Activated naive CD4-positive, alpha-beta T cell treated with anti-CD3 and anti-CD28 coated beads, Interleukin-2, amount 50 U/mL, for 16 hours (primary cell): ENCODE measurements around the gene MRGPRG.
A peak's percentile ranks its signal among the peaks of the same experiment; 100 is the strongest.
"Not testable (repeated sequence)": the region's sequence is repeated elsewhere in the genome, so short reads cannot be mapped to it uniquely, and the experiment has no call there.

Experiments
- DNase-seq: peaks from one replicate; pipeline ENCODE4 v3.0.0-alpha.2; 2020

MRGPRG gene

GRCh38 chr11:3218483-3219280, at the start of gene MRGPRG:
Gene MRGPRG, minus strand, starts transcription at chr11:3218813. Its CDS starts 0 bp downstream, at chr11:3218813.
- DNase-seq: peak; percentile 10

- not testable (repeated sequence) for DNase-seq
Measured at GRCh38 chr11:3262548-3262947, 43.9 kb upstream of the MRGPRG start.

- not testable (repeated sequence) for DNase-seq
Measured at GRCh38 chr11:3261831-3262230, 43.2 kb upstream of the MRGPRG start.

GRCh38 chr11:3257509-3257908, 38.9 kb upstream of the MRGPRG start:
- DNase-seq: not testable (repeated sequence)

- not testable (repeated sequence) for DNase-seq
Measured at GRCh38 chr11:3255241-3255640, 36.6 kb upstream of the MRGPRG start.

- DNase-seq: not testable (repeated sequence)
Measured at GRCh38 chr11:3254773-3255172, 36.2 kb upstream of the MRGPRG start.

- DNase-seq: no peak
Measured at GRCh38 chr11:3245071-3245470, 26.5 kb upstream of the MRGPRG start.

GRCh38 chr11:3243880-3244279, 25.3 kb upstream of the MRGPRG start:
- DNase-seq: no peak

- DNase-seq: no peak
Measured at GRCh38 chr11:3237119-3237518, 18.5 kb upstream of the MRGPRG start.

- DNase-seq: no peak
Measured at GRCh38 chr11:3234846-3235245, 16.2 kb upstream of the MRGPRG start.

GRCh38 chr11:3232956-3233355, 14.3 kb upstream of the MRGPRG start:
- DNase-seq: no peak

GRCh38 chr11:3231851-3232744, 13.5 kb upstream of the MRGPRG start, which contains the start of gene MRGPRE:
Gene MRGPRE, minus strand, starts transcription at chr11:3232417. Its CDS starts 3,618 bp downstream, at chr11:3228799.
- DNase-seq: peak; percentile 6

GRCh38 chr11:3231550-3231850, 12.9 kb upstream of the MRGPRG start:
- no peak for DNase-seq

- DNase-seq: no peak
Measured at GRCh38 chr11:3230636-3231549, 12.3 kb upstream of the MRGPRG start.

- DNase-seq: no peak
Measured at GRCh38 chr11:3229673-3230630, 11.3 kb upstream of the MRGPRG start.

GRCh38 chr11:3228445-3228829, 9.8 kb upstream of the MRGPRG start:
- DNase-seq: no peak

GRCh38 chr11:3227568-3228444, 9.2 kb upstream of the MRGPRG start:
- DNase-seq: no peak

- DNase-seq: no peak
Measured at GRCh38 chr11:3226846-3227567, 8.4 kb upstream of the MRGPRG start.

- DNase-seq: peak; percentile 8
Measured at GRCh38 chr11:3225826-3226750, 7.5 kb upstream of the MRGPRG start.
